Uterus (tissue), 2 donors: ENCODE data around the gene OPRD1.

Source experiments
- CTCF ChIP-seq, 4 experiments: fragments of 200-600 bp in 2 of 4; fragments of 450-650 bp in 2 of 4; sonication (generic) in 2 of 4; IDR thresholded peaks; one replicate each; pipeline ENCODE4 v1.5.1; 2016 to 2019; ENCODE audit warnings: antibody characterized with exemption in 4 of 4, mild to moderate bottlenecking in 2 of 4, moderate library complexity in 1 of 4
- POLR2A ChIP-seq, 2 donors: fragments of 450-650 bp; IDR thresholded peaks; one replicate each; pipeline ENCODE4 v1.6.1; 2016; ENCODE audit warnings: antibody characterized with exemption in 2 of 2, mild to moderate bottlenecking in 1 of 2, moderate library complexity in 1 of 2

- TF ChIP-seq POLR2A (IDR thresholded peaks at IDR 0.05) (no peak), CTCF (IDR thresholded peaks at IDR 0.05) (no peak)
These were observed 84.1 kb downstream of the OPRD1 start for GRCh38 chr1:28895896-28896608.
